ENCODE data around the gene CREB3L2. TPM values are rescaled to one million over a fixed set of nuclear protein-coding genes. Genes with fewer than 3 reads are reported as not detected.
A peak's percentile ranks its signal among the peaks of the same experiment; 100 is the strongest.

Gene CREB3L2
- total and polyA plus RNA-seq, 10 of the 15 experiments (the other 5 are each of a cell fraction or from before 2014, with no cell fraction given) = 6.4 to 67.1 (median 26.2) TPM

- RAD21 ChIA-PET (ENCODE audit: unreplicated experiment) = interaction anchor here (1.2 to 1.6 kb wide), 3 partner anchors 30 to 34 kb away, joined by 3 to 4 read pairs (median 3); partner anchors contain the start of gene CREB3L2
- H3K4me2 ChIP-seq (ENCODE audit: control insufficient read depth, insufficient read depth) = no peak overlapping the region
- peaks cover 34% of the 10 kb centered on the region for H3K4me1 ChIP-seq (ENCODE audit: control insufficient read depth, insufficient read depth, low read length)
- DNase-seq (ENCODE audit: low read depth, low spot score) (no peak), ATAC-seq (peak; percentile 76), FAIRE-seq (no peak)
- no peak overlapping the region for H3K9ac ChIP-seq (ENCODE audit: control insufficient read depth, insufficient read depth, low read length)
- no peaks in the 10 kb centered on the region for H3K27me3 ChIP-seq (replicated peaks in 1 of 2; ENCODE audit: control insufficient read depth in 2 of 2, insufficient read depth in 2 of 2, low read length in 1 of 2)
- no peaks in the 10 kb centered on the region for H4K20me1 ChIP-seq (ENCODE audit: control insufficient read depth, insufficient read depth)
- H3K79me2 ChIP-seq (ENCODE audit: control insufficient read depth, insufficient read depth, low read length) = no peaks in the 10 kb centered on the region
- CTCF ChIA-PET = interaction anchor here (1.2 to 2.0 kb wide), 6 partner anchors 8 to 707 kb away, joined by 4 to 5 read pairs (median 4); partner anchors contain the start of gene CREB3L2
- SMC1A ChIA-PET (ENCODE audit: uncharacterized antibody, unreplicated experiment) = interaction anchor here (0.6 to 3.3 kb wide), 8 partner anchors 9 to 707 kb away, joined by 3 to 17 read pairs (median 4); no protein-coding TSS in a partner anchor
- H3K4me3 ChIP-seq = no peak overlapping the region
- POLR2A ChIA-PET = interaction anchor here (0.5 kb wide), 1 partner anchor 29 kb away, joined by 3 read pairs; no protein-coding TSS in a partner anchor
- H3K36me3 ChIP-seq (ENCODE audit: control insufficient read depth in 2 of 2, insufficient read depth in 2 of 2, low read length in 1 of 2) = no peaks in the 10 kb centered on the region
- no peak overlapping the region for H2AFZ ChIP-seq (ENCODE audit: control insufficient read depth, low read depth, low read length)
- intact Hi-C loops (cut with micrococcal nuclease; ENCODE audit: unreplicated experiment) = no loop called here
- TF ChIP-seq KLF5 (IDR thresholded peaks at IDR 0.05; ENCODE audit: partially characterized antibody) = no peak
- TF ChIP-seq RUNX3 (IDR thresholded peaks at IDR 0.05; ENCODE audit: low read length) = peak; percentile 64
- TF ChIP-seq ZBTB40 (IDR thresholded peaks at IDR 0.05; ENCODE audit: borderline replicate concordance) = no peak
- no peak for TF ChIP-seq SMARCA5 (IDR thresholded peaks at IDR 0.05)
- TF ChIP-seq RELB (IDR thresholded peaks at IDR 0.05; ENCODE audit: low read depth) = peak; percentile 20; the same call in 1 of the 2 replicates
- no peak for TF ChIP-seq ESRRA (IDR thresholded peaks at IDR 0.05; ENCODE audit: low read length)
- no peak for TF ChIP-seq SUPT20H (IDR thresholded peaks at IDR 0.05; ENCODE audit: borderline replicate concordance, control insufficient read depth, low read depth, low read length)
- no peak for TF ChIP-seq ZSCAN29 (IDR thresholded peaks at IDR 0.05)
- TF ChIP-seq NKRF (conservative IDR thresholded peaks at IDR 0.05) = no peak
- no peak for TF ChIP-seq E2F8 (IDR thresholded peaks at IDR 0.05; ENCODE audit: low read depth, partially characterized antibody)
- TF ChIP-seq SREBF2 (IDR thresholded peaks at IDR 0.05; ENCODE audit: low read length) = no peak
- TF ChIP-seq TCF12 (IDR thresholded peaks at IDR 0.05; ENCODE audit: low read depth, low read length) = no peak
- no TSS peak for BruUV-seq (replicated peaks)
- in situ Hi-C loops (cut with MboI) = no loop called here
- H3K9me3 ChIP-seq (replicated peaks; ENCODE audit: control insufficient read depth, insufficient read depth, low read length) = peaks cover 2% of the 10 kb centered on the region
- H3K27ac ChIP-seq (ENCODE audit: control insufficient read depth, insufficient read depth) = no peak overlapping the region
Measured at GRCh38 chr7:138032186-138032585, 30.3 kb upstream of the CREB3L2 start.

Data from GM12878 (cell line).